Measurements from ENCODE around the gene TSC22D4.
A peak's percentile ranks its signal among the peaks of the same experiment; 100 is the strongest.

The TSC22D4 gene

DNA sequence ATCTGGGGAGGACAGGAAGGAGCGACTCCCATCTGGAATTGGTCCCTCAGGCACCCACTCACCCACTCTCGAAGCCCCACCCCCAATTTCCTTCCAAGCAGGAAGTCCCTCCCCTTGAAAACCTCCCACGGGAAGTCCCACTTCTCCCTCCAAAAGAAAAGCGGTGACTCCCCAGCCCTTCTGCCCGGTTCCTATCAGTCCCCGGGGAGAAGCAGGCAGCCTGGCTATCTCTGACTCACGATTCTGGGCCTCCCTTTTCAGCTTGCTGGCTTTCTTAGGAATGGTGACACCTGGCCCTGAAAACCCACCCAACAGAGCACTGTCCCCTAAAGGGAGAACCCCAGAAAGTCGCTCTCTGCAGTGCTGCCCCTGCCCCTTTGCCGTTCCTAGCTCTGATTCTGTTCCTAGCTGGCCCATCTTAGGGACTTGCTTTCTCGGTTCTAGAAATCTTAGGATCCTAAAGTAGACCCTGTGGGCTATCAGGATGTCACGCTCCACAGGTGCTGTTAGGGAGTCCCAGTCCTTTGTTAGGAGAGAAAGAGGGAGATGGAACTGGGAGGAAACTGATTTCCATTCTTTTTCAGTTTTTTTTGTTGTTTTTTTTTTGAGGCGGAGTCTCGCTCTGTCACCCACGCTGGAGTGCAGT lies 6.0 kb downstream of the TSC22D4 start (continued):
- TF ChIP-seq, protein P1, sequence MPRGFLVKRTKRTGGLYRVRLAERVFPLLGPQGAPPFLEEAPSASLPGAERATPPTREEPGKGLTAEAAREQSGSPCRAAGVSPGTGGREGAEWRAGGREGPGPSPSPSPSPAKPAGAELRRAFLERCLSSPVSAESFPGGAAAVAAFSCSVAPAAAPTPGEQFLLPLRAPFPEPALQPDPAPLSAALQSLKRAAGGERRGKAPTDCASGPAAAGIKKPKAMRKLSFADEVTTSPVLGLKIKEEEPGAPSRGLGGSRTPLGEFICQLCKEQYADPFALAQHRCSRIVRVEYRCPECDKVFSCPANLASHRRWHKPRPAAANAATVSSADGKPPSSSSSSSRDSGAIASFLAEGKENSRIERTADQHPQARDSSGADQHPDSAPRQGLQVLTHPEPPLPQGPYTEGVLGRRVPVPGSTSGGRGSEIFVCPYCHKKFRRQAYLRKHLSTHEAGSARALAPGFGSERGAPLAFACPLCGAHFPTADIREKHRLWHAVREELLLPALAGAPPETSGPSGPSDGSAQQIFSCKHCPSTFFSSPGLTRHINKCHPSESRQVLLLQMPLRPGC (tag by site-specific recombination; IDR thresholded peaks at IDR 0.05) = no peak
- TF ChIP-seq, protein P2, sequence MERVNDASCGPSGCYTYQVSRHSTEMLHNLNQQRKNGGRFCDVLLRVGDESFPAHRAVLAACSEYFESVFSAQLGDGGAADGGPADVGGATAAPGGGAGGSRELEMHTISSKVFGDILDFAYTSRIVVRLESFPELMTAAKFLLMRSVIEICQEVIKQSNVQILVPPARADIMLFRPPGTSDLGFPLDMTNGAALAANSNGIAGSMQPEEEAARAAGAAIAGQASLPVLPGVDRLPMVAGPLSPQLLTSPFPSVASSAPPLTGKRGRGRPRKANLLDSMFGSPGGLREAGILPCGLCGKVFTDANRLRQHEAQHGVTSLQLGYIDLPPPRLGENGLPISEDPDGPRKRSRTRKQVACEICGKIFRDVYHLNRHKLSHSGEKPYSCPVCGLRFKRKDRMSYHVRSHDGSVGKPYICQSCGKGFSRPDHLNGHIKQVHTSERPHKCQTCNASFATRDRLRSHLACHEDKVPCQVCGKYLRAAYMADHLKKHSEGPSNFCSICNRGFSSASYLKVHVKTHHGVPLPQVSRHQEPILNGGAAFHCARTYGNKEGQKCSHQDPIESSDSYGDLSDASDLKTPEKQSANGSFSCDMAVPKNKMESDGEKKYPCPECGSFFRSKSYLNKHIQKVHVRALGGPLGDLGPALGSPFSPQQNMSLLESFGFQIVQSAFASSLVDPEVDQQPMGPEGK (tag by site-specific recombination; IDR thresholded peaks at IDR 0.05) = peak; percentile 77
- TF ChIP-seq ZNF19 (tag by site-specific recombination; IDR thresholded peaks at IDR 0.05; ENCODE audit: low read depth) (no peak), ZNF404 (tag by site-specific recombination; IDR thresholded peaks at IDR 0.05) (no peak), ZNF221 (tag by site-specific recombination; IDR thresholded peaks at IDR 0.05; ENCODE audit: borderline replicate concordance) (no peak), HOXC10 (CRISPR knock-in tag; IDR thresholded peaks at IDR 0.05) (no peak), ZNF423 (tag by site-specific recombination; IDR thresholded peaks at IDR 0.05) (no peak), ZNF585B (tag by site-specific recombination; IDR thresholded peaks at IDR 0.05) (no peak), ZNF530 (tag by site-specific recombination; IDR thresholded peaks at IDR 0.05; ENCODE audit: low read depth) (no peak), EGR2 (tag by site-specific recombination; IDR thresholded peaks at IDR 0.05; ENCODE audit: low read depth) (peak; percentile 61), ZNF558 (tag by site-specific recombination; IDR thresholded peaks at IDR 0.05) (no peak), ZEB2 (tag by site-specific recombination; IDR thresholded peaks at IDR 0.05) (peak; percentile 38; the same call in 1 of the 2 replicates), ZNF184 (tag by site-specific recombination; IDR thresholded peaks at IDR 0.05) (no peak), WT1 (tag by site-specific recombination; IDR thresholded peaks at IDR 0.05) (peak; percentile 85), ZIC2 (tag by site-specific recombination; IDR thresholded peaks at IDR 0.05) (no peak), ZNF624 (tag by site-specific recombination; IDR thresholded peaks at IDR 0.05) (no peak), ZNF366 (tag by site-specific recombination; conservative IDR thresholded peaks at IDR 0.05) (peak; percentile 59; the same call in 1 of the 2 replicates), IKZF3 (tag by site-specific recombination; IDR thresholded peaks at IDR 0.05) (0 out of 2 replicates have a peak, but pooled peaks have one; percentile 40), ZBTB8A (tag by site-specific recombination; IDR thresholded peaks at IDR 0.05) (no peak), ZNF394 (tag by site-specific recombination; IDR thresholded peaks at IDR 0.05; ENCODE audit: borderline replicate concordance) (peak; percentile 50; the same call in 1 of the 2 replicates), ZNF768 (tag by site-specific recombination; IDR thresholded peaks at IDR 0.05) (no peak), ZNF701 (tag by site-specific recombination; IDR thresholded peaks at IDR 0.05) (no peak)
- TF ChIP-seq, protein P3, sequence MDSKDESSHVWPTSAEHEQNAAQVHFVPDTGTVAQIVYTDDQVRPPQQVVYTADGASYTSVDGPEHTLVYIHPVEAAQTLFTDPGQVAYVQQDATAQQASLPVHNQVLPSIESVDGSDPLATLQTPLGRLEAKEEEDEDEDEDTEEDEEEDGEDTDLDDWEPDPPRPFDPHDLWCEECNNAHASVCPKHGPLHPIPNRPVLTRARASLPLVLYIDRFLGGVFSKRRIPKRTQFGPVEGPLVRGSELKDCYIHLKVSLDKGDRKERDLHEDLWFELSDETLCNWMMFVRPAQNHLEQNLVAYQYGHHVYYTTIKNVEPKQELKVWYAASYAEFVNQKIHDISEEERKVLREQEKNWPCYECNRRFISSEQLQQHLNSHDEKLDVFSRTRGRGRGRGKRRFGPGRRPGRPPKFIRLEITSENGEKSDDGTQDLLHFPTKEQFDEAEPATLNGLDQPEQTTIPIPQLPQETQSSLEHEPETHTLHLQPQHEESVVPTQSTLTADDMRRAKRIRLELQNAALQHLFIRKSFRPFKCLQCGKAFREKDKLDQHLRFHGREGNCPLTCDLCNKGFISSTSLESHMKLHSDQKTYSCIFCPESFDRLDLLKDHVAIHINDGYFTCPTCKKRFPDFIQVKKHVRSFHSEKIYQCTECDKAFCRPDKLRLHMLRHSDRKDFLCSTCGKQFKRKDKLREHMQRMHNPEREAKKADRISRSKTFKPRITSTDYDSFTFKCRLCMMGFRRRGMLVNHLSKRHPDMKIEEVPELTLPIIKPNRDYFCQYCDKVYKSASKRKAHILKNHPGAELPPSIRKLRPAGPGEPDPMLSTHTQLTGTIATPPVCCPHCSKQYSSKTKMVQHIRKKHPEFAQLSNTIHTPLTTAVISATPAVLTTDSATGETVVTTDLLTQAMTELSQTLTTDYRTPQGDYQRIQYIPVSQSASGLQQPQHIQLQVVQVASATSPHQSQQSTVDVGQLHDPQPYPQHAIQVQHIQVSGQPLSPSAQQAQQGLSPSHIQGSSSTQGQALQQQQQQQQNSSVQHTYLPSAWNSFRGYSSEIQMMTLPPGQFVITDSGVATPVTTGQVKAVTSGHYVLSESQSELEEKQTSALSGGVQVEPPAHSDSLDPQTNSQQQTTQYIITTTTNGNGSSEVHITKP (tag by site-specific recombination; IDR thresholded peaks at IDR 0.05) = 0 out of 2 replicates have a peak, but pooled peaks have one; percentile 32
- TF ChIP-seq, protein P4, sequence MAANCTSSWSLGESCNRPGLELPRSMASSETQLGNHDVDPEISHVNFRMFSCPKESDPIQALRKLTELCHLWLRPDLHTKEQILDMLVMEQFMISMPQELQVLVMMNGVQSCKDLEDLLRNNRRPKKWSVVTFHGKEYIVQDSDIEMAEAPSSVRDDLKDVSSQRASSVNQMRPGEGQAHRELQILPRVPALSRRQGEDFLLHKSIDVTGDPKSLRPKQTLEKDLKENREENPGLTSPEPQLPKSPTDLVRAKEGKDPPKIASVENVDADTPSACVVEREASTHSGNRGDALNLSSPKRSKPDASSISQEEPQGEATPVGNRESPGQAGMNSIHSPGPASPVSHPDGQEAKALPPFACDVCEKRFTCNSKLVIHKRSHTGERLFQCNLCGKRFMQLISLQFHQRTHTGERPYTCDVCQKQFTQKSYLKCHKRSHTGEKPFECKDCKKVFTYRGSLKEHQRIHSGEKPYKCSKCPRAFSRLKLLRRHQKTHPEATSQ (tag by site-specific recombination; IDR thresholded peaks at IDR 0.05) = no peak
- TF ChIP-seq, protein P5, sequence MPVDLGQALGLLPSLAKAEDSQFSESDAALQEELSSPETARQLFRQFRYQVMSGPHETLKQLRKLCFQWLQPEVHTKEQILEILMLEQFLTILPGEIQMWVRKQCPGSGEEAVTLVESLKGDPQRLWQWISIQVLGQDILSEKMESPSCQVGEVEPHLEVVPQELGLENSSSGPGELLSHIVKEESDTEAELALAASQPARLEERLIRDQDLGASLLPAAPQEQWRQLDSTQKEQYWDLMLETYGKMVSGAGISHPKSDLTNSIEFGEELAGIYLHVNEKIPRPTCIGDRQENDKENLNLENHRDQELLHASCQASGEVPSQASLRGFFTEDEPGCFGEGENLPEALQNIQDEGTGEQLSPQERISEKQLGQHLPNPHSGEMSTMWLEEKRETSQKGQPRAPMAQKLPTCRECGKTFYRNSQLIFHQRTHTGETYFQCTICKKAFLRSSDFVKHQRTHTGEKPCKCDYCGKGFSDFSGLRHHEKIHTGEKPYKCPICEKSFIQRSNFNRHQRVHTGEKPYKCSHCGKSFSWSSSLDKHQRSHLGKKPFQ (tag by site-specific recombination; IDR thresholded peaks at IDR 0.05) = no peak
- TF ChIP-seq, protein P6, sequence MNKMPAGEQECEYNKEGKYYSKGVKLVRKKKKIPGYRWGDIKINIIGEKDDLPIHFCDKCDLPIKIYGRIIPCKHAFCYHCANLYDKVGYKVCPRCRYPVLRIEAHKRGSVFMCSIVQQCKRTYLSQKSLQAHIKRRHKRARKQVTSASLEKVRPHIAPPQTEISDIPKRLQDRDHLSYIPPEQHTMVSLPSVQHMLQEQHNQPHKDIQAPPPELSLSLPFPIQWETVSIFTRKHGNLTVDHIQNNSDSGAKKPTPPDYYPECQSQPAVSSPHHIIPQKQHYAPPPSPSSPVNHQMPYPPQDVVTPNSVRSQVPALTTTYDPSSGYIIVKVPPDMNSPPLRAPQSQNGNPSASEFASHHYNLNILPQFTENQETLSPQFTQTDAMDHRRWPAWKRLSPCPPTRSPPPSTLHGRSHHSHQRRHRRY (tag by site-specific recombination; IDR thresholded peaks at IDR 0.05) = no peak
- TF ChIP-seq, protein P7, sequence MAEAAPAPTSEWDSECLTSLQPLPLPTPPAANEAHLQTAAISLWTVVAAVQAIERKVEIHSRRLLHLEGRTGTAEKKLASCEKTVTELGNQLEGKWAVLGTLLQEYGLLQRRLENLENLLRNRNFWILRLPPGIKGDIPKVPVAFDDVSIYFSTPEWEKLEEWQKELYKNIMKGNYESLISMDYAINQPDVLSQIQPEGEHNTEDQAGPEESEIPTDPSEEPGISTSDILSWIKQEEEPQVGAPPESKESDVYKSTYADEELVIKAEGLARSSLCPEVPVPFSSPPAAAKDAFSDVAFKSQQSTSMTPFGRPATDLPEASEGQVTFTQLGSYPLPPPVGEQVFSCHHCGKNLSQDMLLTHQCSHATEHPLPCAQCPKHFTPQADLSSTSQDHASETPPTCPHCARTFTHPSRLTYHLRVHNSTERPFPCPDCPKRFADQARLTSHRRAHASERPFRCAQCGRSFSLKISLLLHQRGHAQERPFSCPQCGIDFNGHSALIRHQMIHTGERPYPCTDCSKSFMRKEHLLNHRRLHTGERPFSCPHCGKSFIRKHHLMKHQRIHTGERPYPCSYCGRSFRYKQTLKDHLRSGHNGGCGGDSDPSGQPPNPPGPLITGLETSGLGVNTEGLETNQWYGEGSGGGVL (tag by site-specific recombination; IDR thresholded peaks at IDR 0.05) = 0 out of 2 replicates have a peak, but pooled peaks have one; percentile 10
